DMS114 treated with DMSO at 0.1 percent for 48 hours (cell line): ENCODE measurements around the gene RB1.
"Not testable (repeated sequence)": the region's sequence is repeated elsewhere in the genome, so short reads cannot be mapped to it uniquely, and the experiment has no call there.

Source experiments
- DNase-seq: peaks from one replicate; lab custom pipeline; 2025; ENCODE audit not compliant: unreplicated experiment; lab: John Stamatoyannopoulos, UW

Gene RB1

GRCh38 chr13:48346583-48346982, 43.0 kb downstream of the RB1 start:
- DNase-seq: no peak

GRCh38 chr13:48349525-48349924, 46.0 kb downstream of the RB1 start:
- DNase-seq: no peak

- DNase-seq: no peak
Measured at GRCh38 chr13:48353590-48353989, 50.0 kb downstream of the RB1 start.

- not testable (repeated sequence) for DNase-seq
Measured at GRCh38 chr13:48355524-48355923, 52.0 kb downstream of the RB1 start.

GRCh38 chr13:48356750-48357149, 53.2 kb downstream of the RB1 start:
- no peak for DNase-seq

GRCh38 chr13:48369988-48370387, 66.4 kb downstream of the RB1 start:
- no peak for DNase-seq

GRCh38 chr13:48370815-48371214, 67.3 kb downstream of the RB1 start:
- DNase-seq: no peak

GRCh38 chr13:48377857-48378256, 74.3 kb downstream of the RB1 start:
- no peak for DNase-seq

- no peak for DNase-seq
Measured at GRCh38 chr13:48380581-48380980, 77.0 kb downstream of the RB1 start.

GRCh38 chr13:48383384-48383783, 79.8 kb downstream of the RB1 start:
- no peak for DNase-seq

GRCh38 chr13:48386816-48387215, 83.3 kb downstream of the RB1 start:
- no peak for DNase-seq

GRCh38 chr13:48391257-48391656, 87.7 kb downstream of the RB1 start:
- DNase-seq: no peak

GRCh38 chr13:48393030-48393697, 89.6 kb downstream of the RB1 start:
- DNase-seq: no peak

- DNase-seq: no peak
Measured at GRCh38 chr13:48393698-48394085, 90.1 kb downstream of the RB1 start.

- DNase-seq: no peak
Measured at GRCh38 chr13:48397744-48398143, 94.2 kb downstream of the RB1 start.

- DNase-seq: no peak
Measured at GRCh38 chr13:48398450-48399095, 95.0 kb downstream of the RB1 start.

- DNase-seq: no peak
Measured at GRCh38 chr13:48400090-48400694, 96.6 kb downstream of the RB1 start.

GRCh38 chr13:48400850-48401291, 97.3 kb downstream of the RB1 start:
- DNase-seq: no peak

- DNase-seq: no peak
Measured at GRCh38 chr13:48401480-48401879, 97.9 kb downstream of the RB1 start.

GRCh38 chr13:48402325-48402932, 98.9 kb downstream of the RB1 start:
- no peak for DNase-seq

GRCh38 chr13:48403151-48403631, 99.6 kb downstream of the RB1 start:
- DNase-seq: no peak

- DNase-seq: no peak
Measured at GRCh38 chr13:48403913-48404312, 100.4 kb downstream of the RB1 start.
